Left ventricle myocardium inferior (tissue), 1 donor: ENCODE measurements around the gene NEK10. TPM values are rescaled to one million over a fixed set of nuclear protein-coding genes. Genes with fewer than 3 reads are reported as not detected.
"Not testable (repeated sequence)": the region's sequence is repeated elsewhere in the genome, so short reads cannot be mapped to it uniquely, and the experiment has no call there.

Source experiments
- DNase-seq: peaks from one replicate; pipeline ENCODE4 v3.0.0-alpha.2; 2020
- H3K27ac ChIP-seq: fragments of 200-600 bp; replicated peaks from 2 replicates; pipeline ENCODE4 v1.8.0; 2021
- H3K27me3 ChIP-seq: fragments of 200-600 bp; 2 replicates; pipeline ENCODE4 v1.8.0; 2021; ENCODE audit warnings: low read depth
- H3K36me3 ChIP-seq: fragments of 200-600 bp; 2 replicates; pipeline ENCODE4 v1.8.0; 2021
- H3K4me1 ChIP-seq: fragments of 200-600 bp; 2 replicates; pipeline ENCODE4 v1.8.0; 2021
- H3K4me3 ChIP-seq: fragments of 200-600 bp; 2 replicates; pipeline ENCODE4 v1.8.0; 2021; ENCODE audit warnings: mild to moderate bottlenecking, moderate library complexity
- H3K9me3 ChIP-seq: fragments of 200-600 bp; replicated peaks from 2 replicates; pipeline ENCODE4 v1.8.0; 2021
- intact Hi-C: fragments of 100-400 bp; cut with micrococcal nuclease; formaldehyde crosslinking; loops from one replicate; pipeline ENCODE4 v1.11.0; 2022
- long read RNA-seq: library from polyadenylated mRNA; unstranded; transcript quantifications from one replicate; pipeline ENCODE4 v2.0.0, GENCODE V29; 2021
- total RNA-seq: library from RNA; stranded (reverse); fragmentation: NEBNext Ultra II Directional; extraction: Animal tissue kit (Norgen Biotek cat#: 25700); gene quantifications from one replicate; pipeline ENCODE4 v1.2.1, GENCODE V29; 2021
- TF ChIP-seq, protein P1 (sequence below): fragments of 200-600 bp; IDR thresholded peaks from 2 replicates; pipeline ENCODE4 v1.8.0; 2021; ENCODE audit warnings: antibody characterized with exemption, mild to moderate bottlenecking, borderline replicate concordance
- donor health status: DM: no; HTN: yes; CAD: no; lungs with severe emphysema.

The NEK10 gene, protein sequence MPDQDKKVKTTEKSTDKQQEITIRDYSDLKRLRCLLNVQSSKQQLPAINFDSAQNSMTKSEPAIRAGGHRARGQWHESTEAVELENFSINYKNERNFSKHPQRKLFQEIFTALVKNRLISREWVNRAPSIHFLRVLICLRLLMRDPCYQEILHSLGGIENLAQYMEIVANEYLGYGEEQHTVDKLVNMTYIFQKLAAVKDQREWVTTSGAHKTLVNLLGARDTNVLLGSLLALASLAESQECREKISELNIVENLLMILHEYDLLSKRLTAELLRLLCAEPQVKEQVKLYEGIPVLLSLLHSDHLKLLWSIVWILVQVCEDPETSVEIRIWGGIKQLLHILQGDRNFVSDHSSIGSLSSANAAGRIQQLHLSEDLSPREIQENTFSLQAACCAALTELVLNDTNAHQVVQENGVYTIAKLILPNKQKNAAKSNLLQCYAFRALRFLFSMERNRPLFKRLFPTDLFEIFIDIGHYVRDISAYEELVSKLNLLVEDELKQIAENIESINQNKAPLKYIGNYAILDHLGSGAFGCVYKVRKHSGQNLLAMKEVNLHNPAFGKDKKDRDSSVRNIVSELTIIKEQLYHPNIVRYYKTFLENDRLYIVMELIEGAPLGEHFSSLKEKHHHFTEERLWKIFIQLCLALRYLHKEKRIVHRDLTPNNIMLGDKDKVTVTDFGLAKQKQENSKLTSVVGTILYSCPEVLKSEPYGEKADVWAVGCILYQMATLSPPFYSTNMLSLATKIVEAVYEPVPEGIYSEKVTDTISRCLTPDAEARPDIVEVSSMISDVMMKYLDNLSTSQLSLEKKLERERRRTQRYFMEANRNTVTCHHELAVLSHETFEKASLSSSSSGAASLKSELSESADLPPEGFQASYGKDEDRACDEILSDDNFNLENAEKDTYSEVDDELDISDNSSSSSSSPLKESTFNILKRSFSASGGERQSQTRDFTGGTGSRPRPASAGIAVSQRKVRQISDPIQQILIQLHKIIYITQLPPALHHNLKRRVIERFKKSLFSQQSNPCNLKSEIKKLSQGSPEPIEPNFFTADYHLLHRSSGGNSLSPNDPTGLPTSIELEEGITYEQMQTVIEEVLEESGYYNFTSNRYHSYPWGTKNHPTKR
- 11.5 TPM for total RNA-seq
- long read RNA-seq, partial matches to known transcripts, result 2 of 16 reads
- long read RNA-seq, other reads (novel, unspliced or antisense), result 14 of 16 reads

DNA sequence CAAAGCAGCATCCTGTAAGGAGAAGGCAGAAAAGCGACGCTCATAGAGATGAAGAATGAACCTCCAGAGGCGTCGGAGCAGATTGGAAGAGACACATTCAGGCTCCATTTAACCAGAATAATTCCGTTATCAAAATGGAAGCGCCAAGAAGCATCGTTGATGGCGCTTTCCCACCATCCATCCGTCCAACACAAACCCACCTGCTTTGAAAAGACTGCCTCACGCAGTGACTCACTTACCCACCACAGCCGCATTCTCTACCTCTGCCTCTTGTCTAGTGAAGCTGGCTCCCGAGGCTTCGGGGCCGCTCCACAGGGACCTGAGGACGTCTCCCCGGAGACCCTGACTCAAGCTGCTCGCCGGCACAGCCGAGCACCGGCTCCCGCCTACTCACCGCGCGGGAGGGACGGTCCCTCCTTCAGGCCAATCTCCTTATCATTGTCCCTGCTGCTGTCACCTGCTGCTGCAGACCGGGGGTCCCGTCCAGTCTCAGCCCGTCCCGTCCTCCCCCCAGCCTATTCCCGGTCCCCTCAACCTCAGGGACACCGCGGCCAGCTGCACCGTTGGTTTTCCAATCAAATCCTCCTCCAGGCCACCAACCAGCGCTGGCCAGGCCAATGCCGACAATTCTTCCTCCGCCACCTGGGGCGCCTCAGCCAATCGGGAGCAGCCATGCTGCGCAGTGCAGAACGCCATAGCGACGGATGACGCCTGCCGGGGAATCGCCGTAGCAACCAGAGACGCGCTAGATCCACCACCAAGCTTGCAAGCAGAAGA lies at the start of gene NEK10:
NEK10 (minus strand) TSS at position 553 of the 777 bp plus-strand sequence. CDS start 16,501 bp downstream, outside the sequence.
- intact Hi-C loops, result no loop called here
- Histone ChIP-seq H3K27me3 (no peaks in the 10 kb centered on the region), H3K36me3 (no peaks in the 10 kb centered on the region), H3K4me1 (peaks cover 10% of the 10 kb centered on the region), H3K9me3 (no peaks in the 10 kb centered on the region), H3K4me3 (peak within 1 kb of the TSS; percentile 79), H3K27ac (no peak within 1 kb of the TSS)
- TF ChIP-seq, protein P1, sequence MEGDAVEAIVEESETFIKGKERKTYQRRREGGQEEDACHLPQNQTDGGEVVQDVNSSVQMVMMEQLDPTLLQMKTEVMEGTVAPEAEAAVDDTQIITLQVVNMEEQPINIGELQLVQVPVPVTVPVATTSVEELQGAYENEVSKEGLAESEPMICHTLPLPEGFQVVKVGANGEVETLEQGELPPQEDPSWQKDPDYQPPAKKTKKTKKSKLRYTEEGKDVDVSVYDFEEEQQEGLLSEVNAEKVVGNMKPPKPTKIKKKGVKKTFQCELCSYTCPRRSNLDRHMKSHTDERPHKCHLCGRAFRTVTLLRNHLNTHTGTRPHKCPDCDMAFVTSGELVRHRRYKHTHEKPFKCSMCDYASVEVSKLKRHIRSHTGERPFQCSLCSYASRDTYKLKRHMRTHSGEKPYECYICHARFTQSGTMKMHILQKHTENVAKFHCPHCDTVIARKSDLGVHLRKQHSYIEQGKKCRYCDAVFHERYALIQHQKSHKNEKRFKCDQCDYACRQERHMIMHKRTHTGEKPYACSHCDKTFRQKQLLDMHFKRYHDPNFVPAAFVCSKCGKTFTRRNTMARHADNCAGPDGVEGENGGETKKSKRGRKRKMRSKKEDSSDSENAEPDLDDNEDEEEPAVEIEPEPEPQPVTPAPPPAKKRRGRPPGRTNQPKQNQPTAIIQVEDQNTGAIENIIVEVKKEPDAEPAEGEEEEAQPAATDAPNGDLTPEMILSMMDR, result peak; percentile 17
- peak; percentile 85 for DNase-seq

DNA sequence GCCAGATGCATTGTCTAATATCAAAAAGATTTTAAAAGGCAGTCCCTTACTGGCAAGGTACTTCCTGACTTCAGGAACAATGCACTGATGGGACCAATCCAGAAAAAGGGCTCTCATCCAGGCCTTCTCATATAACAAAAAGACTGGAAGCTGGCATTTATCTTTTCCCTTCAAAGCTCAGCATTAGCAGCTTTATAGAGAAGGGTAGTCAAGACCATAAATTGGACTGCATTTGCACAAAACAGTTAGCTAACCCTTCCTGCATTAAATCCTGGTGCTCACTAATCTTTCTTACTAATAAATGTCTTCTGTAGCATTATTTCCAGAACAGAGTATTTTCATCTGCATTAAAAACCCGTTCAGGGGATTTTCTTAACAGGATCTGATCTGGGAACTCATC lies 46.0 kb upstream of the NEK10 start:
- Histone ChIP-seq H3K27ac (no peak overlapping the region), H3K4me3 (no peak overlapping the region), H3K4me1 (peaks cover 2% of the 10 kb centered on the region), H3K36me3 (peaks cover 40% of the 10 kb centered on the region), H3K27me3 (no peaks in the 10 kb centered on the region), H3K9me3 (no peaks in the 10 kb centered on the region)
- DNase-seq, result no peak
- intact Hi-C loops, result no loop called here
- TF ChIP-seq, protein P1, result no peak

DNA sequence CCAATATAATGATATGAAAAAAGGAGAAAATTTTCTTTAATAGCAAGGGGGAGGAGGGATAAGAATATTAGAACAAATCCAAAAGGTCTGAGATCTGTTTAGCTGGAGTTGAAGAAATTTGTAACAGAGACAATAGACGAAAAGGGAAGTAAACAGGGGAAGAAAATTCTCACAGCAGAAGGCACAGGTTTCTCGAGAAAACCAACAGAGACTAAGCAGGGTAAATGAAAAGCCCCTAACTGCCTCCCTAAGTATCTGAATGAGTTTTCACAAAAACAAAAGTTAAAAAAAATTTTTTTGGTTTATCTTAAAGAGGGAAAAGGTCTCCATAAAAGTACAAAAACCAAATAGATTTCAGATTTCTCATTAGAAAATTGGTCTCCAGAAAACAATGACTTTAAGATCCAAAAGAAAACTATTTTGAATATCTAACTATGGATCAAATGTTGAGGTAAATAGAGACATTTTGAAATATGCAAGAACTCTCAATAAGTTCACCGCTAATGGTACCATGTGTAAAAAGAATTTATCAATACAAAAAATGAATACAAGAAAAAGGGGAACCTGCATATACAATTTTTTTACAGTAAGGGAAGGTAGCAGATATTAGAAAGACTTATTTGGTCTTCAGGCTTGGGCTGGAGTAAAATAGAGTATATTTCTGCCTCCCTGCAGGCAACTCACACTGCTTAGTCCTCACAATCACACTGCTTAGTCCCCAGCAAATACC lies 23.9 kb upstream of the NEK10 start:
- intact Hi-C loops, result no loop called here
- Histone ChIP-seq H3K27ac (no peak overlapping the region), H3K4me3 (no peak overlapping the region), H3K9me3 (no peaks in the 10 kb centered on the region), H3K4me1 (no peaks in the 10 kb centered on the region), H3K36me3 (peaks cover 53% of the 10 kb centered on the region), H3K27me3 (no peaks in the 10 kb centered on the region)
- TF ChIP-seq, protein P1, result no peak
- no peak for DNase-seq

DNA sequence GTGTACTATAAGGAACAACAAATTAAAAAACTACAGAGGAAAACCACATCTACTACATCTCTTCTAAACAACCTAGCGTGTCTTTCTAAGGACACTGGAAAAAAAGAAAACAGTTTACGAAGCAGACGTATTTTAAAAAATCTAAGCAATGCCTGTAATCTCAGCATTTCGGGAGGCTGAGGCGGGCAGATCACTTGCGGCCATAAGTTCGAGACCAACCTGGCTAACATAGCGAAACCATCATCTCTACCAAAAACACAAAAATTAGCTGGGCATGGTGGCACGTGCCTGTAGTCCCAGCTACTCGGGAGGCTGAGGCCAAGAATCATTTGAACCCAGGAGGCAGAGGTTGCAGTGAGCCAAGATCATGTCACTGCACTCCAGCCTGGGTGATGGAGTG lies 23.2 kb upstream of the NEK10 start:
- H3K4me1 ChIP-seq, H3K9me3 ChIP-seq, H3K27ac ChIP-seq, H3K4me3 ChIP-seq, intact Hi-C loops, DNase-seq, H3K27me3 ChIP-seq: not testable (repeated sequence)
- H3K36me3 ChIP-seq, result peaks cover 46% of the 10 kb centered on the region

DNA sequence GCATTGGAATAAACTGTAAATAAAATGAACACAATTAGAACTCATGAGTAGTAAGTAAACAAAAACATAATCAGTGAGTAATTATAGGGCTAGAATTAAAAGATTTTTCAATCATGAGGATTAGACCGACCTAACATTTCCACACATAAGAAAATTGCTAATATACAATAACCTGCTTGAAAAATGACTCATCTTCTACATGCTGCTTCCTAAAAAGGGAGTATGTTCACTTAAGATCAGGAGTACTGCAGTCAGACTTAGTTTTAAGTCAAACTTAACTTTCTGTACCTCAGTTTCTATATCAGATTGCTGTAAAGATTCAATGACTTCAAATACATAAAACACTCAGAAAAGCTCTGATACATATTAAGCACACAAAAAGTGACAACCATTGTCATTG lies 22.6 kb upstream of the NEK10 start:
- TF ChIP-seq, protein P1, result no peak
- H3K27me3 ChIP-seq, result no peaks in the 10 kb centered on the region
- H3K9me3 ChIP-seq, result no peaks in the 10 kb centered on the region
- no peaks in the 10 kb centered on the region for H3K4me1 ChIP-seq
- H3K36me3 ChIP-seq, result peaks cover 40% of the 10 kb centered on the region
- DNase-seq, result no peak
- intact Hi-C loops, result no loop called here
- H3K27ac ChIP-seq, result no peak overlapping the region
- no peak overlapping the region for H3K4me3 ChIP-seq
